ENCODE results near the gene YBX3. TPM values are rescaled to one million over a fixed set of nuclear protein-coding genes. Genes with fewer than 3 reads are reported as not detected.

Gene YBX3
- polyA plus RNA-seq, 1 of the 3 experiments (the other 2 are of a cell fraction) = 22.4 TPM

DNA sequence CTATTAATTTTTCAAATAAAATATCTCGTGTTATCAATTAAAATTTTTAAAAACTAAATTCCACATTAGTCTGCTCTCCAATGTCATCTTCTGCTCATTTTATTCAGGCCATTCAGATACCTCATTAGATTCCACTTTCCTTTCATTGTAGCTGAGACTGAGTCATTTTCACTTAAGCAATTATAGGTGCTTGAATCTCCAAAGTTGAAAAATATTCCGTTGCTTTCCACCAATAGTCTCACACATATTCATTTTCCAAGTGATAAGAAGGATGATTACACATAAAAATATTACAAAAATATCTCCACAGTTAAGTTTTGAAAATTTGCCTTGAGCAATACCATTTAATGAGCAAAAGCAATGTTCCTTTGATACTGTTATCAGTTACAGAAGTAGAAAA, 36.5 kb upstream of the YBX3 start (continued):
- no peak for TF ChIP-seq RCOR1 (IDR thresholded peaks at IDR 0.05; ENCODE audit: low read length)
- TF ChIP-seq JUND (IDR thresholded peaks at IDR 0.05) = no peak
- TF ChIP-seq, protein P1, sequence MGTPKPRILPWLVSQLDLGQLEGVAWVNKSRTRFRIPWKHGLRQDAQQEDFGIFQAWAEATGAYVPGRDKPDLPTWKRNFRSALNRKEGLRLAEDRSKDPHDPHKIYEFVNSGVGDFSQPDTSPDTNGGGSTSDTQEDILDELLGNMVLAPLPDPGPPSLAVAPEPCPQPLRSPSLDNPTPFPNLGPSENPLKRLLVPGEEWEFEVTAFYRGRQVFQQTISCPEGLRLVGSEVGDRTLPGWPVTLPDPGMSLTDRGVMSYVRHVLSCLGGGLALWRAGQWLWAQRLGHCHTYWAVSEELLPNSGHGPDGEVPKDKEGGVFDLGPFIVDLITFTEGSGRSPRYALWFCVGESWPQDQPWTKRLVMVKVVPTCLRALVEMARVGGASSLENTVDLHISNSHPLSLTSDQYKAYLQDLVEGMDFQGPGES (IDR thresholded peaks at IDR 0.05; ENCODE audit: low read depth, low read length) = no peak
- no peak for TF ChIP-seq ELF1 (IDR thresholded peaks at IDR 0.05)
- TF ChIP-seq SMC3 (IDR thresholded peaks at IDR 0.05; ENCODE audit: low read depth, low read length) = no peak
- TF ChIP-seq FOXM1 (IDR thresholded peaks at IDR 0.05; ENCODE audit: low read depth) = no peak

DNA sequence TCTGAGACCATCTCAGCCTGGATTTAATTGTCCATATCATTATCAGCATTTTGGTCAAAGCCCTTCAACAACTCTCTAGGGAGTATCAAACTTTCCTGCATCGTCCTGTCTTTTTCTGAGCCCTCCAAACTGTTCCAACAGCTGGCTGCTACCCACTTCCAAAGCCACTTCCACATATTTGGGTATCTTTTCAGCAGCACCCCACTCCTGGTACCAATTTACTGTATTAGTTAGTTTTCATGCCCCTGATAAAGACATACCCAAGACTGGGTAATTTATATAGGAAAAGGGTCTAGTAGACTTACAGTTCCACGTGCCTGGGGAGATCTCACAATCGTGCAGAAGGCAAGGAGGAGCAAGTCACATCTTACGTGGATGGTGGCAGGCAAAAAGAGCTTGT, 33.1 kb upstream of the YBX3 start:
- ChIA-PET POLR2A (no interaction called here), CTCF (interaction anchor here (1.0 to 2.1 kb wide), 2 partner anchors 15 to 520 kb away, joined by 4 to 6 read pairs; no protein-coding TSS in a partner anchor)
- H3K9ac ChIP-seq = no peak overlapping the region
- H3K27me3 ChIP-seq (ENCODE audit: insufficient read depth) = no peaks in the 10 kb centered on the region
- H4K20me1 ChIP-seq (ENCODE audit: insufficient read depth) = no peaks in the 10 kb centered on the region
- H3K9me2 ChIP-seq = no peaks in the 10 kb centered on the region
- no peaks in the 10 kb centered on the region for H3K4me1 ChIP-seq (ENCODE audit: control insufficient read depth in 1 of 2, insufficient read depth in 2 of 2, low read depth in 1 of 2, low read length in 1 of 2)
- no peaks in the 10 kb centered on the region for H3F3A ChIP-seq (replicated peaks; ENCODE audit: insufficient read depth)
- H3K27ac ChIP-seq (ENCODE audit: low read depth in 2 of 2, low read length in 1 of 2) = no peak overlapping the region
- H3K9me3 ChIP-seq = 0 out of 2 replicates have a peak, but pooled peaks cover 6% of the 10 kb centered on the region
- 11% methylated on average over 4 of the region's 4 CpGs for WGBS (ENCODE audit: low lambda C conversion rate)
- DNase-seq = no peak
- H2AFZ ChIP-seq (ENCODE audit: low read depth) = no peak overlapping the region
- H3K4me3 ChIP-seq (ENCODE audit: low read depth in 2 of 2, low read length in 1 of 2) = no peak overlapping the region
- no peak overlapping the region for H3K4me2 ChIP-seq
- TF ChIP-seq TCF12 (IDR thresholded peaks at IDR 0.05) (no peak), EP300 (IDR thresholded peaks at IDR 0.05; ENCODE audit: borderline replicate concordance in 1 of 2, low read depth in 1 of 2, low read length in 1 of 2) (no peak), JUND (IDR thresholded peaks at IDR 0.05) (no peak), SMC3 (IDR thresholded peaks at IDR 0.05; ENCODE audit: low read depth, low read length) (no peak), YY1 (IDR thresholded peaks at IDR 0.05; ENCODE audit: low read depth) (no peak), ELF1 (IDR thresholded peaks at IDR 0.05) (no peak), FOXJ3 (CRISPR knock-in tag; IDR thresholded peaks at IDR 0.05) (no peak), RFX5 (IDR thresholded peaks at IDR 0.05; ENCODE audit: low read length) (no peak), CHD2 (IDR thresholded peaks at IDR 0.05; ENCODE audit: low read length, partially characterized antibody) (no peak), EZH2phosphoT487 (IDR thresholded peaks at IDR 0.05; ENCODE audit: borderline replicate concordance, low read depth) (no peak), RAD21 (IDR thresholded peaks at IDR 0.05; ENCODE audit: low read length) (no peak), TEAD4 (IDR thresholded peaks at IDR 0.05; ENCODE audit: borderline replicate concordance, insufficient read depth) (no peak), TAF1 (IDR thresholded peaks at IDR 0.05; ENCODE audit: borderline replicate concordance, low read depth, low read length) (no peak), FOXM1 (IDR thresholded peaks at IDR 0.05; ENCODE audit: low read depth) (no peak)
- TF ChIP-seq, protein P2, sequence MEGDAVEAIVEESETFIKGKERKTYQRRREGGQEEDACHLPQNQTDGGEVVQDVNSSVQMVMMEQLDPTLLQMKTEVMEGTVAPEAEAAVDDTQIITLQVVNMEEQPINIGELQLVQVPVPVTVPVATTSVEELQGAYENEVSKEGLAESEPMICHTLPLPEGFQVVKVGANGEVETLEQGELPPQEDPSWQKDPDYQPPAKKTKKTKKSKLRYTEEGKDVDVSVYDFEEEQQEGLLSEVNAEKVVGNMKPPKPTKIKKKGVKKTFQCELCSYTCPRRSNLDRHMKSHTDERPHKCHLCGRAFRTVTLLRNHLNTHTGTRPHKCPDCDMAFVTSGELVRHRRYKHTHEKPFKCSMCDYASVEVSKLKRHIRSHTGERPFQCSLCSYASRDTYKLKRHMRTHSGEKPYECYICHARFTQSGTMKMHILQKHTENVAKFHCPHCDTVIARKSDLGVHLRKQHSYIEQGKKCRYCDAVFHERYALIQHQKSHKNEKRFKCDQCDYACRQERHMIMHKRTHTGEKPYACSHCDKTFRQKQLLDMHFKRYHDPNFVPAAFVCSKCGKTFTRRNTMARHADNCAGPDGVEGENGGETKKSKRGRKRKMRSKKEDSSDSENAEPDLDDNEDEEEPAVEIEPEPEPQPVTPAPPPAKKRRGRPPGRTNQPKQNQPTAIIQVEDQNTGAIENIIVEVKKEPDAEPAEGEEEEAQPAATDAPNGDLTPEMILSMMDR (IDR thresholded peaks at IDR 0.05) = no peak
- TF ChIP-seq, protein P1 (IDR thresholded peaks at IDR 0.05; ENCODE audit: low read depth, low read length) = no peak
- TF ChIP-seq, protein P3, sequence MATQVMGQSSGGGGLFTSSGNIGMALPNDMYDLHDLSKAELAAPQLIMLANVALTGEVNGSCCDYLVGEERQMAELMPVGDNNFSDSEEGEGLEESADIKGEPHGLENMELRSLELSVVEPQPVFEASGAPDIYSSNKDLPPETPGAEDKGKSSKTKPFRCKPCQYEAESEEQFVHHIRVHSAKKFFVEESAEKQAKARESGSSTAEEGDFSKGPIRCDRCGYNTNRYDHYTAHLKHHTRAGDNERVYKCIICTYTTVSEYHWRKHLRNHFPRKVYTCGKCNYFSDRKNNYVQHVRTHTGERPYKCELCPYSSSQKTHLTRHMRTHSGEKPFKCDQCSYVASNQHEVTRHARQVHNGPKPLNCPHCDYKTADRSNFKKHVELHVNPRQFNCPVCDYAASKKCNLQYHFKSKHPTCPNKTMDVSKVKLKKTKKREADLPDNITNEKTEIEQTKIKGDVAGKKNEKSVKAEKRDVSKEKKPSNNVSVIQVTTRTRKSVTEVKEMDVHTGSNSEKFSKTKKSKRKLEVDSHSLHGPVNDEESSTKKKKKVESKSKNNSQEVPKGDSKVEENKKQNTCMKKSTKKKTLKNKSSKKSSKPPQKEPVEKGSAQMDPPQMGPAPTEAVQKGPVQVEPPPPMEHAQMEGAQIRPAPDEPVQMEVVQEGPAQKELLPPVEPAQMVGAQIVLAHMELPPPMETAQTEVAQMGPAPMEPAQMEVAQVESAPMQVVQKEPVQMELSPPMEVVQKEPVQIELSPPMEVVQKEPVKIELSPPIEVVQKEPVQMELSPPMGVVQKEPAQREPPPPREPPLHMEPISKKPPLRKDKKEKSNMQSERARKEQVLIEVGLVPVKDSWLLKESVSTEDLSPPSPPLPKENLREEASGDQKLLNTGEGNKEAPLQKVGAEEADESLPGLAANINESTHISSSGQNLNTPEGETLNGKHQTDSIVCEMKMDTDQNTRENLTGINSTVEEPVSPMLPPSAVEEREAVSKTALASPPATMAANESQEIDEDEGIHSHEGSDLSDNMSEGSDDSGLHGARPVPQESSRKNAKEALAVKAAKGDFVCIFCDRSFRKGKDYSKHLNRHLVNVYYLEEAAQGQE (IDR thresholded peaks at IDR 0.05; ENCODE audit: low read depth, low read length) = no peak
- TF ChIP-seq, protein P4, sequence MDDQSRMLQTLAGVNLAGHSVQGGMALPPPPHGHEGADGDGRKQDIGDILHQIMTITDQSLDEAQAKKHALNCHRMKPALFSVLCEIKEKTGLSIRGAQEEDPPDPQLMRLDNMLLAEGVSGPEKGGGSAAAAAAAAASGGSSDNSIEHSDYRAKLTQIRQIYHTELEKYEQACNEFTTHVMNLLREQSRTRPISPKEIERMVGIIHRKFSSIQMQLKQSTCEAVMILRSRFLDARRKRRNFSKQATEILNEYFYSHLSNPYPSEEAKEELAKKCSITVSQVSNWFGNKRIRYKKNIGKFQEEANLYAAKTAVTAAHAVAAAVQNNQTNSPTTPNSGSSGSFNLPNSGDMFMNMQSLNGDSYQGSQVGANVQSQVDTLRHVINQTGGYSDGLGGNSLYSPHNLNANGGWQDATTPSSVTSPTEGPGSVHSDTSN (IDR thresholded peaks at IDR 0.05) = no peak
- H3K36me3 ChIP-seq (replicated peaks in 1 of 2; ENCODE audit: control insufficient read depth in 1 of 2, insufficient read depth in 2 of 2, low read length in 1 of 2) = no peaks in the 10 kb centered on the region
- H3K79me2 ChIP-seq (ENCODE audit: insufficient read depth) = no peaks in the 10 kb centered on the region
